Measurements from ENCODE around the gene RALY. TPM values are rescaled to one million over a fixed set of nuclear protein-coding genes. Genes with fewer than 3 reads are reported as not detected.

Gene RALY
- polyA plus RNA-seq, 2 of the 4 experiments (the other 2 are of a cell fraction), result 63.4 to 102 TPM

- Histone ChIP-seq H3K4me3 (no peak overlapping the region), H3K9me3 (peaks cover 21% of the 10 kb centered on the region), H3K4me2 (no peak overlapping the region), H3K4me1 (no peaks in the 10 kb centered on the region; the same call in 2 of the 3 replicates), H3K27ac (no peak overlapping the region)
- POLR2A ChIA-PET, result no interaction called here
- DNase-seq (ENCODE audit: low read depth in 1 of 2, low spot score in 1 of 2) (no peak), FAIRE-seq (no peak), ATAC-seq (no peak; a peak in 1 of 6 replicates)
- WGBS (ENCODE audit: missing lambda C conversion rate), result 57% methylated on average over 5 of the region's 5 CpGs
- CTCF ChIA-PET, result no interaction called here
- TF ChIP-seq JUN (IDR thresholded peaks at IDR 0.05), result no peak
- TF ChIP-seq RCOR1 (IDR thresholded peaks at IDR 0.05; ENCODE audit: low read depth, low read length), result no peak
- no peak for TF ChIP-seq CBX8 (IDR thresholded peaks at IDR 0.05)
- no peak for TF ChIP-seq CHD4 (IDR thresholded peaks at IDR 0.05; ENCODE audit: borderline replicate concordance)
- TF ChIP-seq NPAS2 (CRISPR knock-in tag; IDR thresholded peaks at IDR 0.05; ENCODE audit: borderline replicate concordance), result no peak
- no peak for TF ChIP-seq CBX2 (IDR thresholded peaks at IDR 0.05; ENCODE audit: borderline replicate concordance, low read depth)
- no peak for TF ChIP-seq RFX5 (IDR thresholded peaks at IDR 0.05)
- no peak for TF ChIP-seq CHD2 (IDR thresholded peaks at IDR 0.05; ENCODE audit: low read length, partially characterized antibody)
- TF ChIP-seq JUNB (IDR thresholded peaks at IDR 0.05), result no peak
- TF ChIP-seq HOXB5 (CRISPR knock-in tag; IDR thresholded peaks at IDR 0.05), result no peak
- no peak for TF ChIP-seq HMGXB4 (CRISPR knock-in tag; IDR thresholded peaks at IDR 0.05; ENCODE audit: borderline replicate concordance)
- TF ChIP-seq MAFK (IDR thresholded peaks at IDR 0.05; ENCODE audit: partially characterized antibody), result no peak
- TF ChIP-seq TP53 (CRISPR knock-in tag; IDR thresholded peaks at IDR 0.05), result no peak
- TF ChIP-seq HDAC2 (IDR thresholded peaks at IDR 0.05), result no peak
- TF ChIP-seq BCL3 (IDR thresholded peaks at IDR 0.05), result no peak
- no peak for TF ChIP-seq FOSL2 (IDR thresholded peaks at IDR 0.05)
- TF ChIP-seq FOSL2 (CRISPR knock-in tag; IDR thresholded peaks at IDR 0.05), result no peak
- no peak for TF ChIP-seq PBX3 (IDR thresholded peaks at IDR 0.05)
Measured at GRCh38 chr20:33944914-33945313, 48.8 kb upstream of the RALY start.

GRCh38 chr20:33945391-33946081, 48.2 kb upstream of the RALY start:
- CTCF ChIA-PET, result no interaction called here
- peak in 1 of 2 experiments; percentile 11 for DNase-seq (ENCODE audit: low read depth in 1 of 2, low spot score in 1 of 2)

GRCh38 chr20:33947709-33948295, 45.9 kb upstream of the RALY start:
- Histone ChIP-seq H3K9me3 (peaks cover 21% of the 10 kb centered on the region), H3K27ac (no peak overlapping the region), H3K4me1 (no peaks in the 10 kb centered on the region; the same call in 2 of the 3 replicates), H3K4me2 (no peak overlapping the region), H3K4me3 (no peak overlapping the region)
- FAIRE-seq (no peak), DNase-seq (ENCODE audit: low read depth in 1 of 2, low spot score in 1 of 2) (peak; percentile 56 to 88), ATAC-seq (peak in 1 of 2 experiments; percentile 78; a peak in 3 of 6 replicates)
- 24% methylated on average over 2 of the region's 2 CpGs for WGBS (ENCODE audit: missing lambda C conversion rate)
- CTCF ChIA-PET, result no interaction called here
- TF ChIP-seq TFCP2L1 (CRISPR knock-in tag; IDR thresholded peaks at IDR 0.05), result no peak
- TF ChIP-seq RAD21 (conservative IDR thresholded peaks at IDR 0.05 in 1 of 2, IDR thresholded peaks at IDR 0.05 in 1 of 2), result peak in 1 of 2 experiments; percentile 40; a peak in 2 of 5 replicates
- peak; percentile 34 for TF ChIP-seq CTCF (IDR thresholded peaks at IDR 0.05)
- POLR2A ChIA-PET, result no interaction called here

More at GRCh38 chr20:33945391-33946081, 48.2 kb upstream of the RALY start:
- no peaks in the 10 kb centered on the region; the same call in 2 of the 3 replicates for H3K4me1 ChIP-seq
- POLR2A ChIA-PET, result no interaction called here
- H3K9me3 ChIP-seq, result peaks cover 21% of the 10 kb centered on the region
- WGBS (ENCODE audit: missing lambda C conversion rate), result 32% methylated on average over 5 of the region's 5 CpGs
- H3K4me2 ChIP-seq, result peak overlapping the region; percentile 26; the same call in 1 of the 3 replicates
- no peak overlapping the region for H3K27ac ChIP-seq
- FAIRE-seq, result no peak
- TF ChIP-seq TP53 (CRISPR knock-in tag; IDR thresholded peaks at IDR 0.05) (no peak), EHF (CRISPR knock-in tag; IDR thresholded peaks at IDR 0.05) (no peak)
- ATAC-seq, result peak in 1 of 2 experiments; percentile 55; a peak in 1 of 6 replicates
- H3K4me3 ChIP-seq, result no peak overlapping the region
